ENCODE results near the gene KCNB1.

KCNB1 gene

DNA sequence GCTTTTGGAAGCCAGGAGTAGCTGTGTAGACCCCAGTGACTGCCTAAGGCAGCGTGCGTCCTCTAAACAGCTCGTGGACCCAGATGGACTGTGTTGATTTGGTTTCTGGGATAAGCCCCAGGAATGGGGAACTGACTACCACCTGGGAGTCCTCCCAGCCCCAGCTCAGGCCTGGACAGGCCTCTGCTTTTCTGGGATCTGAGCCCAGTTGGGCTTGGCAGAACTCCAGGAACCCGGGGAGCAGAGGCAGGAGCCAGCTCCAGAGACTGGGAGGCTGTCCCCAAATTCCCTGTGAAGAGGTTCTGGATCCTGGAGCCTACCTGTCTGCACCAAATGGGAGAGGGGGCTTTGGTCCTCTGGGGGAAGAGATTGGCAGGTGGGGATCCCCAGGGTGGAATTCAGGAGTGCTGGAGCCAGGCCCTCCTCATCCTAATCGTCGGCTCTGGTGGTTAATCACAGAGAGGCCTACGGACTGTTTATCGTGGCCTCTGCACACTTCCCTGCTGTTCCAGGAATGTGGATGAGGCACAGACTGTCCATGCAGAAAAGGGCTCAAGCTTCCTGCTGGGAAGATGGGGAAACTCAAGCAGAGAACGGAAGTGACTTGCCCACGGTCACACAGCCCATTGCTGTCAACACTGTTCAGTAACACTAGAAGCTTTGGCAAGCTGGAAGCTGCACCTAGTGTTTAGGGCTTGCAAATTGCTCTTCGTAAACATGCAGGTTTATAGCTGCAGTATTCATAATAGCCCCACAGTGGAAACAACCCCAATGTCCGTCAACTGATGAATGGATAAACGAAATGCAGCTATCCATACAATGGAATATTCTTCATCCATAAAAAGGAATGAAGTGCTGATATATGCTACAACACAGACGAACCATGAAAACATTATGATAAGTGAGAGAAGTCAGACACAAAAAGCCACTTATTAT lies 100.6 kb downstream of the KCNB1 start:
- ATAC-seq (replicated peaks; ENCODE audit: extremely low read depth, poor library complexity, severe bottlenecking) (no peak), DNase-seq (ENCODE audit: low spot score in 2 of 2) (no peak)
- Mint-ChIP-seq H3K9me3 (no peaks in the 10 kb centered on the region), H3K27ac (ENCODE audit: low read depth) (no peak overlapping the region), H3K27me3 (peaks cover 68% of the 10 kb centered on the region), H3K36me3 (ENCODE audit: insufficient read depth) (no peaks in the 10 kb centered on the region), H3K4me1 (no peaks in the 10 kb centered on the region), H3K4me3 (no peak overlapping the region)

DNA sequence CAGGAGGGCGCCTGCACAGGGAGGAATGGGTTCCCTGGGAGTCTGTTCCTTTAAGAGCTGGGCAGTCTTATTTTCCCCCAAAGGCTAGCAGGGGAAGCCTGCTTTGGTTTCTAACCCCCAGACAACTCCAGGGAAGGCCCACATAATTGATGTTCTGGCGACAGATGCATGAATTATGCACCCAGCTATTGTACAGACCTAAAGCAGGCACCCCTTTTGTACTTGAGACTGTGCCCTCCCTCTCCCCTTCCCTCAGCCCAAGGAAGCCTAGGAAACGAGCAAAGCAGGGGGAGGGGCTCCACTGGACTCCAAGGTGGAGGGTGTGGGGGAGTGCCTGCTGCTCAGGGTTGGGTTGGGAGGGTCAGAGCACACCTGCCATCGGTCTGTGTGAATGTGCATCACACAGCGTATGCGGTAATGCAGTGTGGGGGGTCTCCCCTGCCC lies 102.1 kb downstream of the KCNB1 start:
- no peaks in the 10 kb centered on the region for H3K36me3 Mint-ChIP-seq (ENCODE audit: insufficient read depth)

DNA sequence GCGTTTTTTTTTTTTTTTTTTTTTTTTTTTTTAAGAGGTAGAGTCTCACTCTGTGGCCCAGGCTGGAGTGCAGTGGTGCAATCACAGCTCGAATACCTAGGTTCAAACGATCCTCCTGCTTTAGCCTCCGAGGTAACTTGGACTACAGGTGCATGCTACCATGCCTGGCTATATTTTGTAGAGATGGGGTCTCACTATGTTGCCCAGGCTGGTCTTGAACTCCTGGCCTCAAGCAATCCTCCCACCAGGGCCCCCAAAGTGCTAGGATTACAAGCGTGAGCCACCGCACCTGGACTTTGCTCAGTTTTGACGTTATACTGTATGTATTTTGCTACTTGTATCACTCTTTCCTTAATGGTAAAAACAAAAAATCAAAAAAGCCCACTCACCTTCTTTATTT lies 103.1 kb downstream of the KCNB1 start:
- Mint-ChIP-seq H3K36me3 (ENCODE audit: insufficient read depth) (no peaks in the 10 kb centered on the region), H3K27me3 (peaks cover 61% of the 10 kb centered on the region), H3K9me3 (no peaks in the 10 kb centered on the region), H3K4me1 (no peaks in the 10 kb centered on the region), H3K4me3 (no peak overlapping the region), H3K27ac (ENCODE audit: low read depth) (no peak overlapping the region)
- DNase-seq (ENCODE audit: low spot score in 2 of 2) (no peak), ATAC-seq (replicated peaks; ENCODE audit: extremely low read depth, poor library complexity, severe bottlenecking) (no peak)

More for the DNA sequence above, 102.1 kb downstream of the KCNB1 start:
- H3K27ac Mint-ChIP-seq (ENCODE audit: low read depth): no peak overlapping the region
- H3K4me3 Mint-ChIP-seq: no peak overlapping the region
- no peak for DNase-seq (ENCODE audit: low spot score in 2 of 2)
- ATAC-seq (replicated peaks; ENCODE audit: extremely low read depth, poor library complexity, severe bottlenecking): no peak
- no peaks in the 10 kb centered on the region for H3K4me1 Mint-ChIP-seq
- no peaks in the 10 kb centered on the region for H3K9me3 Mint-ChIP-seq
- peaks cover 63% of the 10 kb centered on the region for H3K27me3 Mint-ChIP-seq

DNA sequence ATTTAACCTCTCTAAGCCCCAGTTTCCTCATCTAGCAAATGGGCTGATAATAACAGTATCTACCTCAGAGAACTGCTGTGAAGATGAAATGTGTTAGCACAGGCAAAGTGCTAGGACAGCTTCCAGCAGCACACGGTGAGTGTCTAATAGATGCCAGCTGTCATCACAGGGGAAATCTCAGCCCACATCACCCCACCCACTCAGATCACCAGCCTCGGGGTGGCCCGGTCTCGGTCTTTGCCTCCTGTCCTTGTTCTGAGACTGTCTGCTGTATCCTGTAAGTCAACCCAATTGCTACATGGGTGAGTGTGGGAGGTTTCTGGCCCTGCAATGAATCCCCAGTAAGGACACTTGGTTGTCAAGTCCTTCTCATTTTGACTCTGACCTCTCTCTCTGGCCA lies 105.1 kb downstream of the KCNB1 start:
- Mint-ChIP-seq H3K27me3 (peaks cover 58% of the 10 kb centered on the region), H3K4me3 (no peak overlapping the region), H3K9me3 (no peaks in the 10 kb centered on the region), H3K4me1 (no peaks in the 10 kb centered on the region), H3K27ac (ENCODE audit: low read depth) (no peak overlapping the region), H3K36me3 (ENCODE audit: insufficient read depth) (no peaks in the 10 kb centered on the region)
- ATAC-seq (replicated peaks; ENCODE audit: extremely low read depth, poor library complexity, severe bottlenecking) (no peak), DNase-seq (ENCODE audit: low spot score in 2 of 2) (no peak)

DNA sequence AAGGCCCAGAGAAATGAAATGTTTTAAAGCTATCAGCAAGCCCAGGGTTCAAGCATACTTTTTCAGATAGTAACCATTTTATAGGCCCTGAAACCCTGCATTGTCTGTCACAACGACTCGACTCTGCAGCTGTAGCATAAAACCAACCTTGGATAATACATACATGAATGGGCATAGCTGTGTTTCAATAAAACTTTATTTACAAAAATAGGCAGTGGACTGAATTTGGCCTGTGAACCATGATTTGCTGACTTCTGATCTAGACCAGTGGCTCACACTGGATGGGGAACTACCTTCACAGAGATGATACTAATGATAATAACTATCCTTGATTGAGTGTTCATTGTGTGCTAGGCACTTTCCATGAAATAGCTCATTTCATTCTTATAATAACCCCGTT lies 107.3 kb downstream of the KCNB1 start:
- no peak overlapping the region for H3K4me3 Mint-ChIP-seq

DNA sequence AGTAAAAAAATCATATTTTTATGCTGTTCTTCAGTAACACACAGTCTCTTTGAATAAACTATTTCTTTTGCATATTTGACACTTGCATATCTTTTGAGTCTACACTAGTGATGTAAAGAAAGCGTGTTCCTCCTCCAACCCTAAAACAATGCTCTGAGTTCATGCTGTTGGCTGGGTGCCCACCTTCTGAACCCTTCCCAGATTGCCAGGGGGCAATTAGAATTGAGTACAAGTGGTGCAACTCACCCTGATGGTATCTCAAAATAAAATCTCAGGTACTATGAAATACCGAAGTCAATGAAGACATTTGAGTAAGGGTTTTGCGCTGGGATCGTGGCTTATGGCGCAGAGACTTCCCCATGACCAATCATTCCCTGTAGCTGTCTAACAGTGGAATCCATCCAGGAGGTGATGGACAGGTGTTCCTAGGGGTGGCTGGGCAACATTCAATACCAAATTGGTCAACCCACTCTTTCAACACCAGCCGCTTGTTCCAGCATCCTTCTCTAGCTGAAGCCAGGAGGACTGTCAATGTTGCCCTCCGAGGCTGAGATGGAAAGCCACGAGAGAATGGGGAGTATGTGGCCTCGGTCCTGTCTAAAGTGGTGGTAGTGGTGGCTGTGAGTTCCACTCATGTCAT lies 110.3 kb downstream of the KCNB1 start:
- no peak for ATAC-seq (replicated peaks; ENCODE audit: extremely low read depth, poor library complexity, severe bottlenecking)
- DNase-seq (ENCODE audit: low spot score in 2 of 2): no peak
- Mint-ChIP-seq H3K9me3 (no peaks in the 10 kb centered on the region), H3K27ac (ENCODE audit: low read depth) (no peak overlapping the region), H3K27me3 (peaks cover 72% of the 10 kb centered on the region), H3K4me1 (no peaks in the 10 kb centered on the region), H3K4me3 (no peak overlapping the region), H3K36me3 (ENCODE audit: insufficient read depth) (no peaks in the 10 kb centered on the region)

More for the DNA sequence above, 107.3 kb downstream of the KCNB1 start:
- Mint-ChIP-seq H3K27ac (ENCODE audit: low read depth) (no peak overlapping the region), H3K27me3 (peaks cover 61% of the 10 kb centered on the region), H3K9me3 (no peaks in the 10 kb centered on the region), H3K4me1 (no peaks in the 10 kb centered on the region), H3K36me3 (ENCODE audit: insufficient read depth) (no peaks in the 10 kb centered on the region)
- DNase-seq (ENCODE audit: low spot score in 2 of 2): no peak
- ATAC-seq (replicated peaks; ENCODE audit: extremely low read depth, poor library complexity, severe bottlenecking): no peak

DNA sequence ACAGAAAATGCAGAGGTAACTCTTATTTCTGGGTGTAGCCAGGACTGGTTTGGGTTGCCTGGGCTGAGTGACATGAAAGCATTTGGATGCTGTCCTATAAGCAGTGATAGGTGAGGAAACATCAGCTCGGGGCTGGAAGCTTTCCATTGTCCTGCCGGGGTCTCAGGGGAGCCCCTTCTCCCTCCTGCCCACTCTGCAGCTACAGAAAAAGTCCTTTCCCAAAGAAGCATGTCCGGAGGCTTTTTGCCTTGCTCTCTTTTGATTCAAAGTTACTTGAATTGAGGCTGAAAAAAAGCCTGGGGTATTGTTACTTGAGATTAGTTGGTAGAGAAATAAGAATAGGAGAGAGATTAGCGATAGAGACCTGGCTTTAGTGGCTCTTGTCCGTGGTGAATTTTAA lies 113.9 kb downstream of the KCNB1 start:
- Mint-ChIP-seq H3K27me3 (peaks cover 81% of the 10 kb centered on the region), H3K4me1 (no peaks in the 10 kb centered on the region), H3K4me3 (no peak overlapping the region), H3K9me3 (no peaks in the 10 kb centered on the region), H3K27ac (ENCODE audit: low read depth) (no peak overlapping the region), H3K36me3 (ENCODE audit: insufficient read depth) (no peaks in the 10 kb centered on the region)
- ATAC-seq (replicated peaks; ENCODE audit: extremely low read depth, poor library complexity, severe bottlenecking): no peak
- no peak for DNase-seq (ENCODE audit: low spot score in 2 of 2)

DNA sequence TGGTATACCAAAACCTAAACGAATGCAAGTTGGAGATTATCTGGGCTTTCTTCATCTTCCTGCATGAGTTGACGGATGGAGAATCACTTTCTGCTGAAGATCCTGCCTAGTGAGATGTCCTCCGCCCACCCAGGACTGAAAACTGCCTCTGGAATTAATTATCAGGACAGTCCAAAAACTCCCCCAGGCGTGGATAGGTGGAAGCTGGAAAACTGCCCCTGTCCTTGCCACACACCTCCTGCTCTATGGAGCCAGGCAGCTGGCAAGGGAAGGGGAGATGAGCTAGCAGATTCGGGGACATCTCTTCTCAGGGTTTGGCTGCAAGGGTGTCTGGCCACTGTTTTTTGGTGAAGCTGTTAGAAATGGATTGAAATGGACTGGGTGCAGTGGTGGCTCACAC lies 115.4 kb downstream of the KCNB1 start:
- ATAC-seq (replicated peaks; ENCODE audit: extremely low read depth, poor library complexity, severe bottlenecking): no peak
- no peaks in the 10 kb centered on the region for H3K9me3 Mint-ChIP-seq
- no peak overlapping the region for H3K27ac Mint-ChIP-seq (ENCODE audit: low read depth)
- H3K4me3 Mint-ChIP-seq: no peak overlapping the region
- no peak for DNase-seq (ENCODE audit: low spot score in 2 of 2)
- peaks cover 72% of the 10 kb centered on the region for H3K27me3 Mint-ChIP-seq
- H3K36me3 Mint-ChIP-seq (ENCODE audit: insufficient read depth): no peaks in the 10 kb centered on the region
- no peaks in the 10 kb centered on the region for H3K4me1 Mint-ChIP-seq

DNA sequence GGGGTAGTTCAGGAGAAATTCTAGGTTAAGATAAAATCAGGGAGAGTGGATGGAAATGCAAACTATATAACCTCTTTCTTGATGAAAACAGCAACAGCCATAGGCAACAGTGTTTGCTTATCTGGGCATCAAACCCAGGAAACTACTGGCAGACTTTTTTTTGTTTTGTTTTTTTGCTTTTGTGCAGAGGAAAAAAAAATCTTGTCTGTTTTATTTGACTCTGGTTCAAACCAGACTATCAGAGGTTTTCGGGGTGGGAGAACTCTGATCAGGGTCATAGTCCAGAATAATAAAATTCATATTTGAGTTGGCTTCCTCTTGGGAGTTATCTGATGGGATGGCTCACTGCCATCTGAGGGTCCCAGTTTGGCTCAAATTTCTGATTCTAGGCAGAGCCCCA lies 115.8 kb downstream of the KCNB1 start:
- H3K4me1 Mint-ChIP-seq: no peaks in the 10 kb centered on the region

DNA sequence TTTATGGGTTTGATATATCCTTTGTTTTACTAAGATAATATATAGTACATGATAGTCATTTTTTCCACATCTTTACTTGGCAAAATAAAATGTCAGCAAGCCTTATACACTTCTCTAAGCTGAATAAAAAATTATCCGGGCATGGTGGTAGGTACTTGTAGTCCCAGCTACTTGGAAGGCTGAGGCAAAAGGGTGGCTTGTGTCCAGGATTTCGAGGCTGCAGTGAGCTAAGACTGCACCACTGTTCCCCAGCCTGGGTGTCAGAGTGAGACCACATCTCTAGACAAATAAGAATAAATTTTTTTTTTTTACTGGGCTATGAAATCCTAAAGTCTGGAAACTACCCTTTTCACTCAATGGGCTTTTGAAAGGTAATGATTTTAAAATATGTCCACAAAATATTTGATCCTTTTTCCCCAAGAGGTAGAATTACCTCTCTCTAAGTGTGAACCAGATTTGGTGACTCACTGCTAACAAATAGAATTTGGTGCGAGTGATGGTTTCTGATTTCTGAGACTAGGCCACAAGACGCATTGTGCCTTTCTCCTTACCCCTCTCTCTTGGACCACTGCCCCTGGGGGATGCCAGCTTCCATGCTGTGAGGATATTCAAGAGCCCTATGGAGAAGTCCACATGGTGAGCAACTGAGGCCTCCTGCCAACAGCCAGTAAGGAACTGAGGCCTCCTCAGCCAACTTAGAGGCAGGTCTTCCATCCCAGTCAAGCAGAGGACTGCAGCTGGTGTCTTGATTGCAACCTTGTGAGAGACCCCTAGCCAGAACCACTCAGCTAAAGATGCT lies 120.4 kb downstream of the KCNB1 start:
- Mint-ChIP-seq H3K9me3 (no peaks in the 10 kb centered on the region), H3K4me3 (no peak overlapping the region), H3K4me1 (no peaks in the 10 kb centered on the region), H3K27ac (ENCODE audit: low read depth) (no peak overlapping the region), H3K36me3 (ENCODE audit: insufficient read depth) (no peaks in the 10 kb centered on the region), H3K27me3 (peaks cover 60% of the 10 kb centered on the region)
- ATAC-seq (replicated peaks; ENCODE audit: extremely low read depth, poor library complexity, severe bottlenecking) (no peak), DNase-seq (ENCODE audit: low spot score in 2 of 2) (no peak)

More for the DNA sequence above, 115.8 kb downstream of the KCNB1 start:
- DNase-seq (ENCODE audit: low spot score in 2 of 2) (no peak), ATAC-seq (replicated peaks; ENCODE audit: extremely low read depth, poor library complexity, severe bottlenecking) (no peak)
- peaks cover 72% of the 10 kb centered on the region for H3K27me3 Mint-ChIP-seq
- no peaks in the 10 kb centered on the region for H3K36me3 Mint-ChIP-seq (ENCODE audit: insufficient read depth)
- no peak overlapping the region for H3K27ac Mint-ChIP-seq (ENCODE audit: low read depth)
- no peak overlapping the region for H3K4me3 Mint-ChIP-seq
- no peaks in the 10 kb centered on the region for H3K9me3 Mint-ChIP-seq

DNA sequence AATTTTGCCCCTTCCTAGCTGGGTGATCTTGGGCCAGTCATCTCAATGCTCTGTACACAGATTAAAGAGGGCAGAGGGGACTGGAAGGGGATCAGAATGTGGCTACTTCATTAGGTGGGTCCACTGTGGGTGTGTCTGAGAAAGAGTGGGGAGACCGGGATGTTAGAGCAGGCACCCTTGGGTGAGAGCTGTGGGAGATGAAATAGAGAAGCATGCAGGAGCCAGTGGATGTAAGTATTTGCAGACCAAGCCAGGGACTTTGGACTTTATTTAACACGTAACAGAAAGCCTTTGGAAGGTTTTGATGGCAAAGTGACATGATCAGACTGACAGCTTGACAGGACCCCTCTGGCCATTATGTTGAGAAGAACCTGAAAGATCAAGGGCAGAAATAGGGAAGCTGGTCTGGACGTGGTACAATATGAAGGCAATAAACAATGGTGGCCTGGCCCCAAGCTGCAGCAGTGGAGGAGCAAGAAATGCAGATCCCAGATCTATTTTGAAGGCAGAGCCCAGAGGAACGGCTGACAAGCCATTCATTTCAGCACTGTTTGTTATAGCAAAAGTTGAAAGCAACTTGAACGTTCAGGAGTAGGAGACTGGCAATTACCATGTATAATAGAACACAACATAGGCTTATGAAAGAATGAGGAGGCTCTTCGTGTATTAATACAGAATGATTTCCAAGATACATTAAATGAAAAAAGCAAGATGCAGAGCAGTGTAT lies 122.1 kb downstream of the KCNB1 start:
- Mint-ChIP-seq H3K36me3 (ENCODE audit: insufficient read depth) (no peaks in the 10 kb centered on the region), H3K4me3 (no peak overlapping the region), H3K27me3 (peaks cover 52% of the 10 kb centered on the region), H3K9me3 (no peaks in the 10 kb centered on the region), H3K27ac (ENCODE audit: low read depth) (no peak overlapping the region), H3K4me1 (no peaks in the 10 kb centered on the region)
- DNase-seq (ENCODE audit: low spot score in 2 of 2) (no peak), ATAC-seq (replicated peaks; ENCODE audit: extremely low read depth, poor library complexity, severe bottlenecking) (no peak)

DNA sequence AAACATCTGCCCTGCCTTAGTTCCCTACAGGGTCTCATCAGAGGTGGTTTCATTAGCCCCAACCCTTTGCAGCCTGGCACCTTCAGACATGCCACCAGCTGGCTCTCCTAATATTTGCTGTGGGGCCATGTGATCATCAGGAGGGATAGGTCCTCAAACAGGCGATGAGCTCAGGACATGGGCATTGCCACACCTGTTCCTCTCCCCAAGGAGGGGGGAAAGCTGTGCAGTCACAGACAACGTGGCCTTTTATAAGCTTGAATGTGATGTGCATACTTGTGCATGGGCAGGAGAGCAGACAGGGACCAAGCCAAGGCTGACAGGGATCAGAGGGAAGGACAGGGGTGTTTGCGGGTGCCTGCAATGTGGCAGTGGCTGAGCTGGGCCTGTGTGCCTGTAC lies 125.8 kb downstream of the KCNB1 start:
- H3K27me3 Mint-ChIP-seq: peaks cover 46% of the 10 kb centered on the region
- DNase-seq (ENCODE audit: low spot score in 2 of 2) (no peak), ATAC-seq (replicated peaks; ENCODE audit: extremely low read depth, poor library complexity, severe bottlenecking) (no peak)
- no peaks in the 10 kb centered on the region for H3K36me3 Mint-ChIP-seq (ENCODE audit: insufficient read depth)
- no peaks in the 10 kb centered on the region for H3K9me3 Mint-ChIP-seq
- H3K4me3 Mint-ChIP-seq: no peak overlapping the region
- no peak overlapping the region for H3K27ac Mint-ChIP-seq (ENCODE audit: low read depth)
- no peaks in the 10 kb centered on the region for H3K4me1 Mint-ChIP-seq
